Endothelial cell of umbilical vein (primary cell): ENCODE results near the gene DYRK1A. TPM values are rescaled to one million over a fixed set of nuclear protein-coding genes. Genes with fewer than 3 reads are reported as not detected.

Source experiments
- BruUV-seq: library from RNA; stranded (reverse); fragments of 400-500 nt; replicated peaks from 2 replicates; lab custom pipeline; 2021; lab: Mats Ljungman, UMichigan
- CTCF ChIA-PET: fragments of 300-600, 350-600 bp; sonication (Branson Sonifier 250); formaldehyde crosslinking; loops from one replicate; lab custom pipeline; 2021; ENCODE audit warnings: antibody characterized with exemption, inconsistent platforms; lab: Charles Lee
- POLR2A ChIA-PET: fragments of 300-600, 350-600 bp; sonication (Branson Sonifier 250); formaldehyde crosslinking; loops from one replicate; lab custom pipeline; 2021; ENCODE audit warnings: antibody characterized with exemption, inconsistent platforms; lab: Charles Lee
- DNase-seq: peaks from one replicate; pipeline ENCODE4 v3.0.0-alpha.2; 2011; ENCODE audit warnings: low read depth, low spot score
- FAIRE-seq: peaks from 2 replicates; lab custom pipeline; 2011; peaks lifted over from hg19 to GRCh38; lab: Jason Lieb, UNC
- H2AFZ ChIP-seq: 2 replicates; pipeline ENCODE4 v1.6.0; 2012; ENCODE audit warnings: low read depth, low read length, control low read depth, inconsistent platforms
- H3K27ac ChIP-seq: 2 replicates; pipeline ENCODE4 v1.5.1; 2011; ENCODE audit warnings: low read depth, mild to moderate bottlenecking, control low read depth, low read length, moderate library complexity; ENCODE audit not compliant: insufficient read depth
- H3K27me3 ChIP-seq, 2 experiments: 2 replicates each; pipeline versions ENCODE4 v1.6.0 to v1.6.1; 2011; ENCODE audit warnings: low read length in 2 of 2, mixed read lengths in 1 of 2; ENCODE audit not compliant: control insufficient read depth in 2 of 2, insufficient read depth in 2 of 2
- H3K36me3 ChIP-seq, 2 experiments: 2 replicates in 1 of 2; 3 replicates in 1 of 2; pipeline ENCODE4 v1.5.1; 2011; ENCODE audit warnings: low read length in 2 of 2, mild to moderate bottlenecking in 1 of 2, moderate library complexity in 1 of 2; ENCODE audit not compliant: control insufficient read depth in 2 of 2, insufficient read depth in 2 of 2; ENCODE audit errors: extremely low read depth in 1 of 2
- H3K4me1 ChIP-seq: 3 replicates; pipeline ENCODE4 v1.5.1; 2011; ENCODE audit warnings: mild to moderate bottlenecking, low read length; ENCODE audit not compliant: control insufficient read depth, insufficient read depth; ENCODE audit errors: extremely low read depth
- H3K4me2 ChIP-seq: 2 replicates; pipeline ENCODE4 v1.6.1; 2011; ENCODE audit warnings: low read length, control low read depth, mixed read lengths; ENCODE audit not compliant: insufficient read depth
- H3K4me3 ChIP-seq, 3 experiments: fragments of 200-600 bp in 1 of 3; sonication (generic), shearing (Covaris generic) in 1 of 3; replicated peaks in 1 of 3; 2 replicates each; pipeline ENCODE4 v1.5.1; 2011 to 2016; ENCODE audit warnings: control low read depth in 3 of 3, low read length in 3 of 3, mild to moderate bottlenecking in 2 of 3, inconsistent platforms in 1 of 3, low read depth in 1 of 3, moderate library complexity in 1 of 3; ENCODE audit not compliant: insufficient read depth in 1 of 3
- H3K79me2 ChIP-seq: 2 replicates; pipeline ENCODE4 v1.6.0; 2012; ENCODE audit warnings: low read length, inconsistent platforms; ENCODE audit not compliant: control insufficient read depth, insufficient read depth
- H3K9ac ChIP-seq: replicated peaks from 2 replicates; pipeline ENCODE3; 2011; ENCODE audit warnings: low read length, control low read depth; ENCODE audit not compliant: insufficient read depth; ENCODE audit errors: extremely low read depth
- H3K9me1 ChIP-seq: replicated peaks from 3 replicates; pipeline ENCODE4 v1.6.0; 2011; ENCODE audit warnings: mild to moderate bottlenecking, low read length; ENCODE audit not compliant: control insufficient read depth, insufficient read depth; ENCODE audit errors: extremely low read depth
- H3K9me3 ChIP-seq: replicated peaks from 2 replicates; pipeline ENCODE4 v1.5.1; 2012; ENCODE audit warnings: low read length, inconsistent platforms; ENCODE audit not compliant: control insufficient read depth, insufficient read depth
- H4K20me1 ChIP-seq: replicated peaks from 2 replicates; pipeline ENCODE3; 2011; ENCODE audit warnings: mild to moderate bottlenecking, low read length; ENCODE audit not compliant: control insufficient read depth, insufficient read depth; ENCODE audit errors: extremely low read depth
- EZH2 ChIP-seq: IDR thresholded peaks from 2 replicates; pipeline ENCODE4 v1.6.1; 2012; ENCODE audit warnings: borderline replicate concordance, low read depth, mild to moderate bottlenecking, moderate library complexity, low read length, inconsistent platforms; ENCODE audit not compliant: severe bottlenecking
- FOS ChIP-seq: IDR thresholded peaks from 2 replicates; pipeline ENCODE4 v1.6.1; 2011; ENCODE audit warnings: mild to moderate bottlenecking, low read length, moderate library complexity, borderline replicate concordance; ENCODE audit not compliant: insufficient read depth
- GATA2 ChIP-seq: IDR thresholded peaks from 2 replicates; pipeline ENCODE4 v1.7.0; 2011; ENCODE audit warnings: low read depth, mild to moderate bottlenecking, moderate library complexity, mixed read lengths, low read length; ENCODE audit not compliant: insufficient read length, insufficient read depth
- JUN ChIP-seq: IDR thresholded peaks from 2 replicates; pipeline ENCODE4 v1.6.1; 2011; ENCODE audit warnings: borderline replicate concordance, low read depth; ENCODE audit not compliant: insufficient read length, insufficient read depth
- MYC ChIP-seq: IDR thresholded peaks from one replicate; pipeline ENCODE4 v1.6.1; 2011; ENCODE audit warnings: mild to moderate bottlenecking, low read depth, low read length
- POLR2AphosphoS5 ChIP-seq: IDR thresholded peaks from 2 replicates; pipeline ENCODE4 v1.6.1; 2012; ENCODE audit warnings: low read depth, mild to moderate bottlenecking, control low read depth, low read length, moderate library complexity; ENCODE audit not compliant: insufficient read depth
- dilution Hi-C: fragments of 300-500 bp; cut with MboI; formaldehyde crosslinking; loops from one replicate; pipeline ENCODE4 v1.15.0; 2019; ENCODE audit warnings: low sequenced_read_pairs; ENCODE audit not compliant: extremely low pct_ligation_motif_present
- intact Hi-C: fragments of 100-400 bp; cut with micrococcal nuclease; formaldehyde crosslinking; loops from one replicate; pipeline ENCODE4 v1.10.0; 2022
- polyA plus RNA-seq, 4 experiments: library from polyadenylated mRNA; depleted of rRNA in 3 of 4; stranded (reverse) in 3 of 4; unstranded in 1 of 4; fragments of >200 nt; gene quantifications; 2 replicates each; pipeline versions ENCODE4 v1.2.1 to v1.2.3, GENCODE V29; 2011 to 2012; ENCODE audit warnings: missing spikeins in 1 of 4
- total RNA-seq: library from RNA; stranded (reverse); gene quantifications from 2 replicates; pipeline ENCODE4 v1.2.3, GENCODE V29; 2021
- TF ChIP-seq, protein P1 (sequence below), 2 donors: IDR thresholded peaks; 1 replicate in 1 of 2; 2 replicates in 1 of 2; pipeline ENCODE4 v1.5.1; 2011; ENCODE audit warnings: low read length in 2 of 2, mild to moderate bottlenecking in 2 of 2, moderate library complexity in 2 of 2, control low read depth in 1 of 2, inconsistent platforms in 1 of 2, low read depth in 1 of 2; ENCODE audit not compliant: insufficient read depth in 1 of 2; ENCODE audit errors: extremely low read depth in 1 of 2

Gene DYRK1A
- total and polyA plus RNA-seq, 2 donors (not counting 3 experiments of a cell fraction or from before 2014, with no cell fraction given), result 51.8 to 53.7 TPM

DNA sequence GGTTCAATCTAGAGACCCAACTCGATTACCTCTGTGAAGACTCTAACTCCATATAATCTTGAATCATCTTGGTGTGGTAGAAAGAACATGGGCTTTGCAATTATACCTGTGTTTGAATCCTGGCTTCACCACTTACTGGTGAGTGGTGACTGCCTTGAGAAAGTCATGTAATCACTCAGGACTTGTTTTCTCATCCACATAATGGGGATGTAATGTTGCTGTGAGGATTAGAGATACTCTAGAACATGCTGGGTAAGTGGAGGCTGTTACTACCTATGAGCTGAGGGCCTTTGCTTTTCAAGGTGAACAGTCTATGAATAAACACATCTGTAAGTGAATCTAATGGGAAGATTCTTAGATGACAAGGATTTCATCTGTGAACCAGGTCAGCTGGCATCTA, 2.6 kb upstream of the DYRK1A start:
- CTCF ChIA-PET, result interaction anchor here (1.6 to 2.8 kb wide), 2 partner anchors 105 to 200 kb away, joined by 3 to 8 read pairs; no protein-coding TSS in a partner anchor
- H3K27ac ChIP-seq, result no peak overlapping the region
- FAIRE-seq (no peak), DNase-seq (no peak)
- peaks cover 20% of the 10 kb centered on the region for H3K4me1 ChIP-seq
- dilution Hi-C loops, result no loop called here
- no peaks in the 10 kb centered on the region for H3K9me1 ChIP-seq
- no peaks in the 10 kb centered on the region for H3K36me3 ChIP-seq
- no peaks in the 10 kb centered on the region for H3K9me3 ChIP-seq
- no peak overlapping the region for H2AFZ ChIP-seq
- BruUV-seq, result no TSS peak
- no peak overlapping the region for H3K4me3 ChIP-seq
- intact Hi-C loops, result no loop called here
- POLR2A ChIA-PET, result no interaction called here
- H3K79me2 ChIP-seq, result peaks cover 23% of the 10 kb centered on the region
- H3K27me3 ChIP-seq, result no peaks in the 10 kb centered on the region
- no peak overlapping the region for H3K9ac ChIP-seq
- TF ChIP-seq, protein P1, sequence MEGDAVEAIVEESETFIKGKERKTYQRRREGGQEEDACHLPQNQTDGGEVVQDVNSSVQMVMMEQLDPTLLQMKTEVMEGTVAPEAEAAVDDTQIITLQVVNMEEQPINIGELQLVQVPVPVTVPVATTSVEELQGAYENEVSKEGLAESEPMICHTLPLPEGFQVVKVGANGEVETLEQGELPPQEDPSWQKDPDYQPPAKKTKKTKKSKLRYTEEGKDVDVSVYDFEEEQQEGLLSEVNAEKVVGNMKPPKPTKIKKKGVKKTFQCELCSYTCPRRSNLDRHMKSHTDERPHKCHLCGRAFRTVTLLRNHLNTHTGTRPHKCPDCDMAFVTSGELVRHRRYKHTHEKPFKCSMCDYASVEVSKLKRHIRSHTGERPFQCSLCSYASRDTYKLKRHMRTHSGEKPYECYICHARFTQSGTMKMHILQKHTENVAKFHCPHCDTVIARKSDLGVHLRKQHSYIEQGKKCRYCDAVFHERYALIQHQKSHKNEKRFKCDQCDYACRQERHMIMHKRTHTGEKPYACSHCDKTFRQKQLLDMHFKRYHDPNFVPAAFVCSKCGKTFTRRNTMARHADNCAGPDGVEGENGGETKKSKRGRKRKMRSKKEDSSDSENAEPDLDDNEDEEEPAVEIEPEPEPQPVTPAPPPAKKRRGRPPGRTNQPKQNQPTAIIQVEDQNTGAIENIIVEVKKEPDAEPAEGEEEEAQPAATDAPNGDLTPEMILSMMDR (IDR thresholded peaks at IDR 0.05; ENCODE audit: extremely low read depth in 1 of 2, insufficient read depth in 1 of 2, low read depth in 1 of 2, low read length in 2 of 2), result no peak
- no peaks in the 10 kb centered on the region for H4K20me1 ChIP-seq
- H3K4me2 ChIP-seq, result no peak overlapping the region

DNA sequence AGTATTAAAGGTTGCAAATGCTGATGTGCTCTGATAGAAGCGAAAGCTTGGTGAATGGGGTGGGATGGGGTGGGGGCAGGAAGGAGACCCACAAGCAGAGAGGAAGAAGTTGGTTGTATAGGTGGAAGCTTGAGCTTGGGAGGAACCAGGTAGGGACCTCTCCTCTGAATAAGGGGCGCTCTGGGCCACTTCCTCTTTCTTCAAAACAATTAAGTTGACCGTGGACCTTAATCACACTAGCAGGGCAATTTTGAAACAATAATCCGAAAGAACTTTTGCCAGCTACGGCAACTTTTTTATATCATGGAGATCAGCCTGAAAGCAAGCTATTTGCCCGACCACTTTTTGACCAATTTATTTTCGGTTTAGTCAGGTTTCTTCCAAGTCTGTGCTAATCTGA, 1.9 kb upstream of the DYRK1A start:
- H4K20me1 ChIP-seq, result no peaks in the 10 kb centered on the region
- FAIRE-seq (peak; percentile 37), DNase-seq (no peak)
- no peaks in the 10 kb centered on the region for H3K27me3 ChIP-seq
- peak overlapping the region; percentile 95 for H3K4me2 ChIP-seq
- TF ChIP-seq POLR2AphosphoS5 (no peak), GATA2 (no peak), FOS (no peak), JUN (no peak), MYC (no peak), EZH2 (no peak)
- TF ChIP-seq, protein P1 (IDR thresholded peaks at IDR 0.05; ENCODE audit: extremely low read depth in 1 of 2, insufficient read depth in 1 of 2, low read depth in 1 of 2, low read length in 2 of 2), result no peak
- dilution Hi-C loops (no loop called here), intact Hi-C loops (loop anchor here (5.0 kb wide), 3 partner anchors 88 to 283 kb away; no protein-coding TSS in a partner anchor)
- H3K9me3 ChIP-seq, result no peaks in the 10 kb centered on the region
- ChIA-PET CTCF (interaction anchor here (0.9 to 2.8 kb wide), 8 partner anchors 10 to 388 kb away, joined by 3 to 8 read pairs (median 4); partner anchors contain the start of gene VPS26C), POLR2A (interaction anchor here (0.7 to 2.5 kb wide), 2 partner anchors 97 to 144 kb away, joined by 3 to 11 read pairs; partner anchors contain the start of gene VPS26C)
- H3K79me2 ChIP-seq, result peaks cover 31% of the 10 kb centered on the region
- H3K9ac ChIP-seq, result peak overlapping the region; percentile 97
- no peak overlapping the region for H2AFZ ChIP-seq
- BruUV-seq, result no TSS peak
- H3K9me1 ChIP-seq, result no peaks in the 10 kb centered on the region
- peak overlapping the region; percentile 95 for H3K27ac ChIP-seq
- H3K36me3 ChIP-seq, result no peaks in the 10 kb centered on the region
- H3K4me3 ChIP-seq, result peak overlapping the region in 1 of 3 experiments; percentile 88
- peaks cover 24% of the 10 kb centered on the region for H3K4me1 ChIP-seq
